ENCODE results near the gene ADRA2A.

The ADRA2A gene

GRCh38 chr10:111128331-111129180 lies 51.7 kb downstream of the ADRA2A start:
- H3K27me3 ChIP-seq (ENCODE audit: insufficient read depth, poor library complexity, severe bottlenecking): peaks cover 5% of the 10 kb centered on the region
- TF ChIP-seq, protein P1, sequence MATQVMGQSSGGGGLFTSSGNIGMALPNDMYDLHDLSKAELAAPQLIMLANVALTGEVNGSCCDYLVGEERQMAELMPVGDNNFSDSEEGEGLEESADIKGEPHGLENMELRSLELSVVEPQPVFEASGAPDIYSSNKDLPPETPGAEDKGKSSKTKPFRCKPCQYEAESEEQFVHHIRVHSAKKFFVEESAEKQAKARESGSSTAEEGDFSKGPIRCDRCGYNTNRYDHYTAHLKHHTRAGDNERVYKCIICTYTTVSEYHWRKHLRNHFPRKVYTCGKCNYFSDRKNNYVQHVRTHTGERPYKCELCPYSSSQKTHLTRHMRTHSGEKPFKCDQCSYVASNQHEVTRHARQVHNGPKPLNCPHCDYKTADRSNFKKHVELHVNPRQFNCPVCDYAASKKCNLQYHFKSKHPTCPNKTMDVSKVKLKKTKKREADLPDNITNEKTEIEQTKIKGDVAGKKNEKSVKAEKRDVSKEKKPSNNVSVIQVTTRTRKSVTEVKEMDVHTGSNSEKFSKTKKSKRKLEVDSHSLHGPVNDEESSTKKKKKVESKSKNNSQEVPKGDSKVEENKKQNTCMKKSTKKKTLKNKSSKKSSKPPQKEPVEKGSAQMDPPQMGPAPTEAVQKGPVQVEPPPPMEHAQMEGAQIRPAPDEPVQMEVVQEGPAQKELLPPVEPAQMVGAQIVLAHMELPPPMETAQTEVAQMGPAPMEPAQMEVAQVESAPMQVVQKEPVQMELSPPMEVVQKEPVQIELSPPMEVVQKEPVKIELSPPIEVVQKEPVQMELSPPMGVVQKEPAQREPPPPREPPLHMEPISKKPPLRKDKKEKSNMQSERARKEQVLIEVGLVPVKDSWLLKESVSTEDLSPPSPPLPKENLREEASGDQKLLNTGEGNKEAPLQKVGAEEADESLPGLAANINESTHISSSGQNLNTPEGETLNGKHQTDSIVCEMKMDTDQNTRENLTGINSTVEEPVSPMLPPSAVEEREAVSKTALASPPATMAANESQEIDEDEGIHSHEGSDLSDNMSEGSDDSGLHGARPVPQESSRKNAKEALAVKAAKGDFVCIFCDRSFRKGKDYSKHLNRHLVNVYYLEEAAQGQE (IDR thresholded peaks at IDR 0.05; ENCODE audit: insufficient replicate concordance, low read depth): no peak
- TF ChIP-seq CTCF (IDR thresholded peaks at IDR 0.05; ENCODE audit: insufficient read depth, low read length) (no peak), POLR2AphosphoS5 (IDR thresholded peaks at IDR 0.05; ENCODE audit: low read depth) (no peak), GABPA (IDR thresholded peaks at IDR 0.05; ENCODE audit: low read depth) (no peak), SPI1 (IDR thresholded peaks at IDR 0.05; ENCODE audit: borderline replicate concordance, low read depth) (no peak)
- DNase-seq (ENCODE audit: low read depth in 1 of 2, low spot score in 1 of 2): no peak
- H3K27ac ChIP-seq (replicated peaks): no peak overlapping the region
- H3K4me3 ChIP-seq (replicated peaks; ENCODE audit: insufficient read depth, low read length): no peak overlapping the region

DNA sequence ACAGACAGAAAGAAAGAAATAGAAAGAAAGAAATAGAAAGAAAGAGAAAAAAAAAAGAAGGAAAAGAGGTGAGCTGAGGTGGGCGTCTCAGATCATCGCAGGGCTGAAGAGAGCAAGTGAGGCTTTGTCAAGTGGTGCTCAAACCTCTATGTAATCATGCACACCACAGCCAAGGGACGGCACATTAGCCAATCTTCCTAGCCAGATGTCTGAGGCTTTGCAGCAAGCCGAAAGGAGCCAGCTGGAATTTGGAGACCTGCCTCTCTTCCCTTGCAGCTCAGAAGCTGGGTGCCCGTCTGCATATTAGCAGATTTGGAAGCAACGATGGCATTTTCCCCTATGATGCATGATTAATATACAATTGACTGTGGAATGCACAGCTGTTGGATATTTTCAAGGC lies 52.5 kb downstream of the ADRA2A start:
- H3K4me3 ChIP-seq (replicated peaks; ENCODE audit: insufficient read depth, low read length): no peak overlapping the region
- no peak overlapping the region for H3K27ac ChIP-seq (replicated peaks)
- TF ChIP-seq, protein P1 (IDR thresholded peaks at IDR 0.05; ENCODE audit: insufficient replicate concordance, low read depth): no peak
- TF ChIP-seq GABPA (IDR thresholded peaks at IDR 0.05; ENCODE audit: low read depth): no peak
- TF ChIP-seq SPI1 (IDR thresholded peaks at IDR 0.05; ENCODE audit: borderline replicate concordance, low read depth): no peak
- H3K27me3 ChIP-seq (ENCODE audit: insufficient read depth, poor library complexity, severe bottlenecking): peaks cover 5% of the 10 kb centered on the region
- DNase-seq (ENCODE audit: low read depth in 1 of 2, low spot score in 1 of 2): no peak

GRCh38 chr10:111130471-111130870 lies 53.6 kb downstream of the ADRA2A start:
- DNase-seq (ENCODE audit: low read depth in 1 of 2, low spot score in 1 of 2): no peak
- Histone ChIP-seq H3K27ac (replicated peaks) (no peak overlapping the region), H3K4me3 (replicated peaks; ENCODE audit: insufficient read depth, low read length) (no peak overlapping the region), H3K27me3 (ENCODE audit: insufficient read depth, poor library complexity, severe bottlenecking) (peaks cover 5% of the 10 kb centered on the region)
- TF ChIP-seq GABPA (IDR thresholded peaks at IDR 0.05; ENCODE audit: low read depth) (no peak), POLR2AphosphoS5 (IDR thresholded peaks at IDR 0.05; ENCODE audit: low read depth) (no peak), CTCF (IDR thresholded peaks at IDR 0.05; ENCODE audit: insufficient read depth, low read length) (no peak), SPI1 (IDR thresholded peaks at IDR 0.05; ENCODE audit: borderline replicate concordance, low read depth) (no peak)
- TF ChIP-seq, protein P1 (IDR thresholded peaks at IDR 0.05; ENCODE audit: insufficient replicate concordance, low read depth): no peak
